NT2/D1 (cell line): Measurements from ENCODE around the gene PCNX1.

Experiments used
- DNase-seq: peaks from one replicate; pipeline ENCODE4 v3.0.0-alpha.2; 2011; ENCODE audit warnings: low read depth, low spot score
- H3K27me3 ChIP-seq: 2 replicates; pipeline ENCODE4 v1.6.0; 2011; ENCODE audit warnings: mild to moderate bottlenecking; ENCODE audit not compliant: insufficient read length, insufficient read depth
- H3K36me3 ChIP-seq: 2 replicates; pipeline ENCODE4 v1.6.1; 2011; ENCODE audit warnings: mild to moderate bottlenecking, low read length, mixed read lengths; ENCODE audit not compliant: insufficient read depth, insufficient read length
- H3K4me1 ChIP-seq: 2 replicates; pipeline ENCODE4 v1.5.1; 2011; ENCODE audit not compliant: insufficient read depth, insufficient read length
- H3K4me3 ChIP-seq: 2 replicates; pipeline ENCODE4 v1.5.1; 2011; ENCODE audit warnings: low read depth; ENCODE audit not compliant: insufficient read length
- H3K9ac ChIP-seq: 2 replicates; pipeline ENCODE4 v1.6.0; 2011; ENCODE audit warnings: low read depth; ENCODE audit not compliant: insufficient read length
- H3K9me3 ChIP-seq: 2 replicates; pipeline ENCODE4 v1.5.1; 2011; ENCODE audit warnings: mild to moderate bottlenecking, low read length; ENCODE audit not compliant: insufficient read depth
- SUZ12 ChIP-seq: IDR thresholded peaks from 2 replicates; pipeline ENCODE4 v1.6.1; 2011; ENCODE audit not compliant: insufficient read length, insufficient read depth; ENCODE audit errors: extremely low read depth
- YY1 ChIP-seq: IDR thresholded peaks from 2 replicates; pipeline ENCODE4 v1.6.1; 2011; ENCODE audit not compliant: insufficient read length, insufficient read depth
- ZNF274 ChIP-seq: IDR thresholded peaks from 2 replicates; pipeline ENCODE4 v1.6.1; 2011; ENCODE audit warnings: mild to moderate bottlenecking, low read depth, low read length

PCNX1 gene

DNA sequence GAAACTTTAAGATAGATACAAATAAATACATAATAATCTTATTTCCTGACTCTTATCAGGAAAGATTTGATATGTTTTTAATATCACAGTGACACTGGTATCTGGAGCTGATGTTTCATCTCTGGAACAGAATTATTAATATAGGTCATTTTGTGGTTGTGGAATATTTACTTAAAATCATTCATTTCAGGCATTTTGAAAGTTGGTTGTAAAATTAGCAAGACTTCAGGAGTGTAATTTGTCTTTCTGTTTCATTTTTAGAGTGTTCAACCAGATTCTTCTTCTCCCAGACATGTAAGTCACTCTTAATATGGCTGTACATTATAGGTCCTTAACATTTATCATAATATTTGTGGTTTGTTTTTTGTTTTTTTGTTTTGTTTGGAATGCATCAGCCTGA lies 115.7 kb downstream of the PCNX1 start:
- no peaks in the 10 kb centered on the region for H3K27me3 ChIP-seq
- no peaks in the 10 kb centered on the region for H3K9me3 ChIP-seq
- no peak overlapping the region for H3K9ac ChIP-seq
- H3K4me1 ChIP-seq: no peaks in the 10 kb centered on the region
- TF ChIP-seq ZNF274 (no peak), YY1 (no peak), SUZ12 (no peak)
- H3K36me3 ChIP-seq: peaks cover 28% of the 10 kb centered on the region
- DNase-seq: no peak
- H3K4me3 ChIP-seq: no peak overlapping the region

DNA sequence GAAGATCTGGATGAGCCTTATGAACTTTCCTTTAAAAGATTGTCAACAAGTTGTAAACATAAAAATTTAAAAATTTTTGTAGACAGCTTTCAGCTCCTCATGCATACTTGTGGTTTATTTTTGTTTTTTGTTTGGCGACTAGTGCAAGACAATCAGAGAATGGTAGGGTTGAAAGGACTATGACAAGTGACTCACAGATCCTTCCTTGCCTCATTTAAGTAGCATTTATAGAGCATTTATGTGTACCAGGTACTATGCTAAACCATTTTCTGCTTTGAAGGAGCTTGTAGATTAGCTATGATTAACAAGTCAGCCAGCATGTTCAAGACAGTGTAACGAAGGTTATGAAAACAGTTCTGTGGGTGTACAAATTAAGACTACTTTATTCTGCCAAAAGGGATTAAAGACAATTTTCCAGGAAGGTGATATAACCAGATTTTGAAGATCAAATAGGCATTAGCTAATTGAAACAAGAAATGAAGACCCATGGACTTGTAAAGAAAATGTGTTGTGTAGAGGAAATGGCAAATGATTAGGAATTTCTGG lies 122.0 kb downstream of the PCNX1 start:
- Histone ChIP-seq H3K27me3 (no peaks in the 10 kb centered on the region), H3K4me1 (no peaks in the 10 kb centered on the region), H3K36me3 (peaks cover 41% of the 10 kb centered on the region), H3K9me3 (no peaks in the 10 kb centered on the region), H3K4me3 (no peak overlapping the region), H3K9ac (no peak overlapping the region)
- TF ChIP-seq YY1 (no peak), SUZ12 (no peak), ZNF274 (no peak)
- no peak for DNase-seq

DNA sequence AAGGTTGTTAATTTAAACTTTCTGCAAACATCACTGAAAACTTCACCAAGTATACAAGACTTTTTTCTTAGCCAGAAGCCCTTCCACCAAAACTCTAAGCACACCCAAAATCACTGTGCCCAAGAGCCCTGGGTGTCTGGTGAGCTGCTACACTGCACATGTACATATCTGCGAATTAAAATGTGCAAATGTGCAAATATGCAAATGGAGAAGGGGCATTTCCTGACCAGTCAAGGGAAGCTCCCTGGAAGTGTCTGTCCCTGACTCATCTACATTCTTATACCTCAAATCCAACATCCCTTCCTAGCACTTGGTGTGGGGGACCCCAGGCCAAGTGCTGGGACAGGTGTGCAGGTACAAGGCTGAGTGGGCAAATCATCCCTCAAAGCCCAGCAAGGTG lies 123.7 kb downstream of the PCNX1 start:
- H3K9ac ChIP-seq: no peak overlapping the region
- H3K36me3 ChIP-seq: peaks cover 43% of the 10 kb centered on the region
- no peaks in the 10 kb centered on the region for H3K9me3 ChIP-seq
- no peak for TF ChIP-seq YY1
- TF ChIP-seq ZNF274: no peak
- no peak for TF ChIP-seq SUZ12
- no peak for DNase-seq
- no peaks in the 10 kb centered on the region for H3K4me1 ChIP-seq
- no peak overlapping the region for H3K4me3 ChIP-seq
- H3K27me3 ChIP-seq: no peaks in the 10 kb centered on the region

DNA sequence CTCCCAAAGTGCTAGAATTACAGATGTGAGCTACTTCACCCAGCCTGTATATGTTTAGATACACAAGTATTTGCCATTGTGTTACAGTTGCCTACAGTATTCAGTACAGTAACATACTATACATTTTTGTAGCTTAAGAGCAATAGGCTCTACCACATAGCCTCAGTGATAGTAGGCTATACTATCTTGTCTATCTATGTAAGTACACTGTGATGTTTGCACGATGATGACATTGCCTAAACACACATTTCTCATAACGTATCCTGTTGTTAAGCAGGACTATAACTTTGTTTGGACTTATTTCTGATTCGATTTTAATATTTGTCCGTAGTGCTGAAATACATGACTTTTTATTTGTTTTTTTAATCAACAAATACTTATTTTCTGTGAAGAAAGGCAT lies 129.2 kb downstream of the PCNX1 start:
- Histone ChIP-seq H3K36me3 (peaks cover 37% of the 10 kb centered on the region), H3K27me3 (no peaks in the 10 kb centered on the region), H3K4me3 (no peak overlapping the region), H3K4me1 (no peaks in the 10 kb centered on the region), H3K9me3 (no peaks in the 10 kb centered on the region), H3K9ac (no peak overlapping the region)
- no peak for TF ChIP-seq ZNF274
- TF ChIP-seq SUZ12: no peak
- no peak for TF ChIP-seq YY1
- no peak for DNase-seq

DNA sequence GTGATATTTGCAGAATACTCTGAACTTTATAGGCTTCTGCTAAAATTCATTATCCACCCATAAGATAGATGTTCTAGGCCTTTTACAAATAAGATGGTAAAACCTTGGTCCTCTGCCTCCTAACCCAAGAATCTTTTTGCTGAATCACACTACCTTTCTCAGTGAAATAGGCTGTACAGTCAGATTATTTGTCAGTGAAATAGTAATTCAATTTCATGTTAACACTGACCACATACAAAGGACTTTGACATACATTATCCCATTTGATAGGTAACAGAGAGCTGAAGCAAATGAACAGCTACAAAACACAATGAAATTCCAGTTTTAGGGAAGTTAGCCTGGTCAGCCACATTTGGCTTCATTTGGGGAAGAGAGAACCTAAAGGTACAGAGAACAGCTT lies 141.1 kb downstream of the PCNX1 start:
- no peak for DNase-seq
- no peaks in the 10 kb centered on the region for H3K9me3 ChIP-seq
- H3K36me3 ChIP-seq: peaks cover 52% of the 10 kb centered on the region
- H3K4me3 ChIP-seq: no peak overlapping the region
- no peaks in the 10 kb centered on the region for H3K27me3 ChIP-seq
- no peak overlapping the region for H3K9ac ChIP-seq
- no peak for TF ChIP-seq SUZ12
- TF ChIP-seq YY1: no peak
- TF ChIP-seq ZNF274: no peak
- H3K4me1 ChIP-seq: no peaks in the 10 kb centered on the region

DNA sequence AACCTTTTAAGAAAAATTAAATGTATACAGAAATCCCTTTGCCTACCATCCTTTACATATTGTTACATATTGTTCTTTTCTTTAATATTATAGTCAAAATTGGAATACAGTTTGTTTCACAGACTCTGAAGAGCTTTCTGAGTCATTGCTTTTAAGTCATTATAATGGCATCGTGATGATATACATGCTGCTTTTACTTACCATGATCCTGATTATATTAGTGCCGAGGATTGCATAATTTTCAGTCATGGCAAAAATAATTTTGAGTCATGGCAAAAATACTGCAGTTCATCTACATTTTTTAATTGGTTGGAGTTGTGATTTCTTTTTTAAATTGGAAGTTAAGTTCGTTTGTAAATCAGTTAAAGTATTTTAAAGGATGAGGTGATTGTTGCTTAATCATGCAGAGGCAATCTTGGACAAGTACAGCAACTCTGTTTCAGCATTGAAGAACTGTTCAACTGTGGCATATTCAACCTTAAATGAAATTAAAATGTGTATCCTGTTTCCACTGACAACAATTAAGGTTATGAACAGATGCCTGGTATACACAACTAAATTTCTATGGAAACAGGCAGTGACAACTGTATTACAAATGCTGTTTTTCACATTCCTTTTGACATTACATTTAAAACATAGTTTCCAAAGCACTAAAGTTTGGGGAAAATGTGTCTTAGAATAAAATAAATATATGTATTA lies 142.3 kb downstream of the PCNX1 start:
- H3K9ac ChIP-seq: no peak overlapping the region
- no peaks in the 10 kb centered on the region for H3K27me3 ChIP-seq
- H3K36me3 ChIP-seq: peaks cover 52% of the 10 kb centered on the region
- TF ChIP-seq YY1: no peak
- TF ChIP-seq SUZ12: no peak
- TF ChIP-seq ZNF274: no peak
- H3K4me1 ChIP-seq: no peaks in the 10 kb centered on the region
- H3K4me3 ChIP-seq: no peak overlapping the region
- H3K9me3 ChIP-seq: no peaks in the 10 kb centered on the region
- DNase-seq: no peak

DNA sequence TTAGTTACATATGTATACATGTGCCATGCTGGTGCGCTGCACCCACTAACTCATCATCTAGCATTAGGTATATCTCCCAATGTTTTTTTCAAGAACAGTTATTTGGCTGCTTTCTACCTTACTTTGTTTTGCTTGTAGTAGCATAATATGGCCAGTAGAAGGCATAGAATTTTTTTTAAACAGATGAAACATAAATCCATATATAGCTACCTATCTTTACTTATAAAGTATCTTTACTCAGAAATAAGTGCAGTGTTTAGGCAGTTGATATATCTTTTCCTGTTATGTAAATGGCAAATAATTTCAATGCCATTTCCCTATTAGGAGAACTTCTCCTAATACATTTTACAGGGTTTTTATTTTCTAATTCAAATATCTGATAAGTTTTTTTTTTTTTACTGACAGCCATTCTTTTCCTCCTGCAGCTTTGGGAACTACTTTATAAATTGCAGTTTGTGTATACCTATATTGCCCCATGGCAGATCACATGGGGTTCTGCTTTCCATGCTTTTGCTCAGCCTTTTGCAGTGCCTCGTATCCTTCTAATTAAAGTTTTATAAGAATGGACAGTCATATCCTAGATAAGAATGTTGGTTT lies 143.1 kb downstream of the PCNX1 start:
- TF ChIP-seq YY1: no peak
- TF ChIP-seq ZNF274: no peak
- TF ChIP-seq SUZ12: no peak
- H3K36me3 ChIP-seq: peaks cover 48% of the 10 kb centered on the region
- no peak for DNase-seq

More for the DNA sequence above, 143.1 kb downstream of the PCNX1 start:
- H3K9ac ChIP-seq: no peak overlapping the region
- H3K9me3 ChIP-seq: no peaks in the 10 kb centered on the region
- H3K4me3 ChIP-seq: no peak overlapping the region
- H3K27me3 ChIP-seq: no peaks in the 10 kb centered on the region
- no peaks in the 10 kb centered on the region for H3K4me1 ChIP-seq
